IPS DF 6.9 (cell line): ENCODE results near the gene NEURL1B.

Experiments
- DNase-seq: peaks from one replicate; pipeline ENCODE4 v3.0.0-alpha.2; 2013; ENCODE audit warnings: low read depth, low spot score
- H3K27ac ChIP-seq: one replicate; pipeline ENCODE4 v1.5.1; 2013; ENCODE audit warnings: low read length, control low read depth
- H3K27me3 ChIP-seq: 2 replicates; pipeline ENCODE4 v1.6.1; 2013; ENCODE audit warnings: mild to moderate bottlenecking, low read length; ENCODE audit not compliant: control insufficient read depth, insufficient read depth
- H3K36me3 ChIP-seq: 2 replicates; pipeline ENCODE4 v1.6.1; 2013; ENCODE audit warnings: low read length; ENCODE audit not compliant: control insufficient read depth, insufficient read depth
- H3K4me1 ChIP-seq: 2 replicates; pipeline ENCODE4 v1.6.1; 2013; ENCODE audit warnings: low read length; ENCODE audit not compliant: control insufficient read depth, insufficient read depth
- H3K4me3 ChIP-seq: 2 replicates; pipeline ENCODE4 v1.5.1; 2013; ENCODE audit warnings: mild to moderate bottlenecking, low read length
- H3K9me3 ChIP-seq: 2 replicates; pipeline ENCODE4 v1.6.1; 2013; ENCODE audit warnings: low read length, inconsistent platforms; ENCODE audit not compliant: control insufficient read depth, insufficient read depth
- WGBS: extraction: QIAGEN DNeasy Blood & Tissue Kit; methylation state at CpG from one replicate; pipeline ENCODE4 v1.1.7; 2013; ENCODE audit warnings: mixed read lengths, missing lambda C conversion rate; ENCODE audit not compliant: insufficient read length, insufficient coverage; 5-methylcytosine and 5-hydroxymethylcytosine counted together

NEURL1B gene

DNA sequence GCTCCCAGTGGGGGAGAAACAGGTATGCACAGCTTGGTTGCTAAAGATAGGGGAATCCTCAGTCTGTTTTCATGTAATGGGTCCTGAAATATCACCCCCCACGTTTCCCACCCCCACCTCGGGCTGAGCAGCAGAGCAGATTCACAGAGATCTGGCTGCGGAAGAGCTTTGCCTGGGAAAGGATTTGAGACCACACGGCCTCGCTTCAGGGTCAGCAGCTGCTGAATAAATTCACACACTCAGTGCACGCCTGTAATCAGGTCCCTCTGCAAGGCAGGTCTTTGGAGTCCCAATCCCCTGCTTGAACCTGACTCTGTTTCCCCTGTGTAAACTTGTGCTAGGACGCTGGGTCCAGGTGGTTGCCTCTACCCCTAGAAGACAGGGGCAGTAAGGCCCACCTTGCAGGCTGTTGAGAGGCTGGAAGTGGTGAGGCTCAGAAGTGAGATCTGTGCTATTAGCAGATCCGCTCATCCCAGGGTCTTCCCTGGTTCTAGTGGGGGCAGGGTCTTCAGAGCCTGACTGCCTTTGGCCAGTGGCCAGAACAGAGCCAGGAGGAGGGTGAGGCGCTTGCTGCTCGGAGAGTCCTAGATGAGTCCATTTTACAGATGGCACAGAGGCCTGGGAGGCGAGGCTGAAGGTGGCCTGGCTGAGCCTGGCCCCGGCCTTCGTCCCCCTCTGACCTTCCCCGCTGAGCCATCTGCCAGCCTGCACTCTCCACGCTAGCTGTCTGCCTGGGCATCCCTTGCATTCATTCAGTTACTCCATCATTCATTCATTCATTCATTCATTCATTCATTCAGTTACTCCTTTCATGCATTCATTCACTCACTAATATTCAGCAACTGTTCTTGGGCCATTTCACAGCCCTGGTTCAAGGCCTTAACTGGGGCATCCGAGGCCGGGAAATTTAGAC, 16.7 kb upstream of the NEURL1B start:
- Histone ChIP-seq H3K27me3 (no peaks in the 10 kb centered on the region), H3K9me3 (no peaks in the 10 kb centered on the region), H3K4me1 (no peaks in the 10 kb centered on the region), H3K27ac (no peak overlapping the region), H3K4me3 (no peak overlapping the region), H3K36me3 (no peaks in the 10 kb centered on the region)
- no CpG with 5 or more reads among the region's 17 CpGs for WGBS
- DNase-seq = no peak

DNA sequence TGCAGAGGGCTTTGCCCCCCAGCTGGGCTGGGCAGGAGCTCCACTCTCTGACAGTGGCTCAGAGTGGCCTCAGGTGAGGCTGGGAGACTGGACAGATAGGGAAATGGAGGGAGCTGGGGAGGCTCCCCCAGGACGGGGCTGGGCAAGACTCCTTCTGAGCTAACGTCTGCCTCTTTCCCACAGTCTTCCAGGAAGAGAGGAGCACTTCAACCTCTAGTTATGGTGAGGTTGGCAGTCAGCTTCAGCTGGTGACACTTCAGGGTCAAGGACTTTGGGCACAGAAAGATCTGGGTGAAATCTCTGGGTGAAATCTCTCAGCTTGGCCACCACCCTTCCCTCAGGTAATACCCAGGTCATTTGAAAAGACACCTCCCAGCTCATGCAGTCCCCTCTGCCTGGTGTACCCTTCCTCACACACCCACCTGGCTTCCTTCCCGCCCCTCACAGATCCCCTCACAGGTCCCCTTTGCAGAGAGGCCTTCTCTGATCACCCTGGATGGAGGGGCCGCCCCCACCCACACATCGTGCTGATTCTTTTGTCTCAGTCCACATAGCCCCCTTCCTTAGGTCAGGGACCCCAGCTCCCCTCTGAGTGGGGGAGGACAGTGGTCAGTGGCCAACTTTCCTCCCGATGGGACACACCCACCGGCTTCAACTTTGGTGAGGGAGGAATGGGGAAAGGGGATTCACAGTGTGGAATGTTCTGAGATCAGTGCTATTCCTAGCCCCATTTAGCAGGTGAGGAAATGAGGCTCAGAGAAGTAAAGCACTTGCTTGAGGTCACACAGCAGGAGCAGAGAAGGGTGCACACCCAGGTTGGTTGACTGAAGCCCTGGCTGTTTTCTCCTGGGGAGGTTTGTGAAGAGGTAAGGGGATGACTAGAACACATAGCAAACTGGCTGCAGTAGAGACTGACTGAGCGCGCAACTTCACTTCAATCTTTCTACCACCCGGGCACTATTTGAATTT, 15.8 kb upstream of the NEURL1B start:
- H3K27me3 ChIP-seq = no peaks in the 10 kb centered on the region
- H3K9me3 ChIP-seq = no peaks in the 10 kb centered on the region
- no peak overlapping the region for H3K4me3 ChIP-seq
- no peaks in the 10 kb centered on the region for H3K4me1 ChIP-seq
- WGBS = no CpG with 5 or more reads among the region's 10 CpGs
- H3K27ac ChIP-seq = no peak overlapping the region
- no peaks in the 10 kb centered on the region for H3K36me3 ChIP-seq
- no peak for DNase-seq

DNA sequence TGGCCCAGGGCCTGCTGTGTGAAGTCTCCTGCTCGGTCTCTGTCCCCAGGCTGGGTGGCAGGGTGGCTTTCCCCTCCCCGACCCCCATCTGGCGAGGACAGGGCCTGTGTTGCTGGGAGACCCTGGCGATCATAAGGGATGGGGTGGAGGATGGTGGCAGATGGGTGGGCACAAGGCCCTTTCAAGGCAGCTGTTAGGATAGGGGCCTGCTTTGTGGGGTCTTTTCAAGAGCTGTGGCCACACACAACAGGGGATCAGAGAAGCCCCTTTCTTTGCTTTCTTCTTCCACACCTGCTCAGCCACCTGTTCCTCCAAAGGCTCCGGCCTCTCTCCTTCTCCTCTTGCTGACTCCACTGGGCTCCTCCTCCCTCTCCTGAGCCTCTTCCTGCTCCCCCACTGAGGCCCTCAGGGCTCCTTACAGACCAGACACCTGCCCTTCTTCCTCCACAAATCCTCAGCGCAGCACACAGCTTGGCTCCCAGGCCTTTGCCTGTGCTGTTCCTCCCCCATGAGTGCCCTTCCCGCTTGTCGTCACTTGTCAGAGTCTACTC, 15.0 kb upstream of the NEURL1B start:
- H3K4me1 ChIP-seq = no peaks in the 10 kb centered on the region
- H3K4me3 ChIP-seq = no peak overlapping the region
- H3K36me3 ChIP-seq = no peaks in the 10 kb centered on the region
- no peaks in the 10 kb centered on the region for H3K27me3 ChIP-seq
- no peak for DNase-seq
- no peak overlapping the region for H3K27ac ChIP-seq
- no peaks in the 10 kb centered on the region for H3K9me3 ChIP-seq
- WGBS = no CpG with 5 or more reads among the region's 8 CpGs

DNA sequence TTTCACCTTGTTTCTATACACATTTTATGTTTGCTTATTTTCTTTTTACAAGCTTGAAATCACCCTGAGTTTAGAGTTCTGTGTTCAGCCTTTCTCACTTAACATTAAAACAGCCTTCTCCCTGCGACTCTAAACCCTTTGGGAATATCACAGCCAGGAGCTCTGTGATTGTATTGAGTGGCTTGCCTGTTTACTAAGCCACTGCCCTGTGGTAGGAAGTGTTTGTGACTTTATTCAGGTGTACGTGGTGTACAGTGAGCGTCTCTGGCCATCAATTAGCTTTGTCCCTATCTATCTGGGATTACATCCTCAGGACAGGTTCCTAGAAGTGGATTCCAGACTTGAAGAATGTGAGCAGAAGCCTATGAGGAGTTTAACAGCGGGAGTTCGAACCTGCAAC, 11.0 kb upstream of the NEURL1B start:
- Histone ChIP-seq H3K27me3 (no peaks in the 10 kb centered on the region), H3K9me3 (no peaks in the 10 kb centered on the region), H3K4me1 (no peaks in the 10 kb centered on the region), H3K4me3 (no peak overlapping the region), H3K36me3 (no peaks in the 10 kb centered on the region), H3K27ac (no peak overlapping the region)
- WGBS = no CpG with 5 or more reads among the region's 5 CpGs
- no peak for DNase-seq

DNA sequence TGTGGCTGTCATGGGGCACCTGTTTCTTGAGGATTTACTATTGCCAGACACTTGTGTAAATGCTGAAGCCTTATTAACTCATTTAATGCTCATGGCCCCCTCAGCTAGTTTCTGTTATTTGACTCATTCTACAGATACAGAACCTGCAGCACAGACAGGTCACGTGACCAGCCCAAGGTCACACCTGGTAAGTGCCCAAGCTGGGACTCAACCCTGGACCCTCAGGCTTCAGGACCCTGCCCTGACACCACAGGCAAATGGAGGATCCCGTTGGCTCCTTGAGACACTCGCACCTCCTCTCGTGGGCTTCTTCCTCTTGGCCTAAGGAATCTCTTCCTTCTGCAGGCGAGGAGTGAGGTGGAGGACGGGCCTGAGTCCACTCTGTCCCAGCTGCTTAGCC, 10.6 kb upstream of the NEURL1B start:
- no peak overlapping the region for H3K27ac ChIP-seq
- H3K27me3 ChIP-seq = no peaks in the 10 kb centered on the region
- no peak overlapping the region for H3K4me3 ChIP-seq
- no peaks in the 10 kb centered on the region for H3K4me1 ChIP-seq
- no peaks in the 10 kb centered on the region for H3K9me3 ChIP-seq
- no peaks in the 10 kb centered on the region for H3K36me3 ChIP-seq
- WGBS = no CpG with 5 or more reads among the region's 6 CpGs
- DNase-seq = no peak

DNA sequence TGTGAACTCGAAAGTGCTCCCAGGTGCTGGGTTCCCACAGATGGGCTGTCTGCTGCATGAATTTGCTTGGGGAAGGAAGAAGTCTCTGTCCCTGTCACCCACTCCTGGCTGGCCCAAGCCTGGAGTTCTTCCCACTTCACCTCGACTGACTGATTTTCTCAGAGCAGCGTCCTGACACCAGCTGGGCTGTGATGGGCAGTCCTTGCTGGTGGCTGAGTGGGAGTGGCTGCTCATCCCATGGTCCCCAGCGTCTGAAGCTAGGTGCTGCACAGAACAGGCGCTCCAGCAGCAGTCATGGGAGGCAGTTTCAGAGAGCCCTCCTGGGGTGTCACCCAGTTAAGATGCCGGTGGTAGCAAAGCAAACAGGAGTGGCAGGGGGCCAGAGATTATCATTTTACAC, 10.1 kb upstream of the NEURL1B start:
- Histone ChIP-seq H3K36me3 (no peaks in the 10 kb centered on the region), H3K4me3 (no peak overlapping the region), H3K4me1 (no peaks in the 10 kb centered on the region), H3K27ac (no peak overlapping the region), H3K27me3 (no peaks in the 10 kb centered on the region), H3K9me3 (no peaks in the 10 kb centered on the region)
- DNase-seq = no peak
- no CpG with 5 or more reads among the region's 6 CpGs for WGBS

DNA sequence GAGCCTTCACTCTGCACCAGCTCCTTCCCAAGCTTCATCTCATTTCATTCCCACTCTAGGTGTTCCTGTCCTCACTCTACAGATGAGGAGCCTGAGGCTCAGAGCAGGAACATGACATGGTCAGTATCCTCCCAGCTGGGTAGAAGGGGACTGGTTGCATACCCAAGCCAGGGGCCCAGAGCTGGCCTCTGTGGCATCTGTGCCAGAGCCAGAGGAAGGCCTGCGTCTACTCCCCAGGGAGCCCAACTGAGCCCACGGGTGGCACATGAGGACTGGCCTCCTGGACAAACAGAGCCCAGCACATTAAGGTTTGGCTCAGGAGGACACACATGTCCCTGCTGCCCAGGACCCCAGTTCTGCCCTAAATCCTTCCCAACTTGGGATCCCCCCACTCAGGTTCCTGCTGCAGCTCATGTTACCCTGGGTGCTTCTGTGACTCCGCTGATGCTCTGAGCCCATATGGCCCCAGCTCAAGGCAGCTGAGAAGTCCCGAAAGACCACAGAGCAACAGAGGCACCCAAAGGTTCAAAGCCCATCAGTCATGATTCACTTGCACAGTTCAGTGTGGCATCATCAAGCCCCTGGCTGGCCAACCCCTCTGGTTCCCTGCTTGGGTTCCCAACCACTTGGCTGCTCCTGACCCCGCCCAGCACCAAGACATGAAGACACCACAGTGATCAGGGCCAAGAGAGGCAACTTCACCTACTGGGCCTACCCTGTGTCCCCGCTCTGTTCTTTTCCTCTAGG, 8.5 kb upstream of the NEURL1B start:
- no peaks in the 10 kb centered on the region for H3K9me3 ChIP-seq
- H3K27ac ChIP-seq = no peak overlapping the region
- no peak overlapping the region for H3K4me3 ChIP-seq
- no peaks in the 10 kb centered on the region; the same call in 1 of the 2 replicates for H3K4me1 ChIP-seq
- WGBS = no CpG with 5 or more reads among the region's 6 CpGs
- no peak for DNase-seq
- H3K27me3 ChIP-seq = no peaks in the 10 kb centered on the region
- no peaks in the 10 kb centered on the region for H3K36me3 ChIP-seq

DNA sequence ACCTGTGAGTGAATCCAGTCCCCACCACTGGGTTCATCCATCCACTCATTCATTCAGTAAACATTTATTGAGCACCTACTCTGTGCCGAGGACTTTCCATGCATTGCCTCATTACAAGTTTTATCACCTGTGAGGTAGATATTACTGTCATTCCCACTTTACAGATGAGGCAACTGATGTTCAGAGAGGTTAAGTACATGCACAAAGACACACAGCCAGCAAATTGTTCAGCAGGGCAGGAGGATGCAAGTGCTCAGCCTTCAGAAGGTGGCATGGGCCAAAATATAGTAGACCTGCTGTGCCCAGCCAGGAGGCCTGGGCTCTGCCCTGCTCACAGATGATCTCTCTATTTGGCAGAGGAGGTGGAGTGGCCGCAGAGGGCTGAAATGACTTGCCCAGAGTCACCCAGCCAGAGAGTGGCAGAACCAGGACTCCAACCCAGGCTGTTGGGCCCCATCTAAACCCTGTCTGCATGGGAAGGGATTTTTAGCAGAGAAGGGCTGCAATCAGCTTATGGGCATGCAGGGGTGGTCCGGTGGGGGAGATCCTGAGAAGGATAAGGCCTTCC, 7.6 kb upstream of the NEURL1B start:
- no CpG with 5 or more reads among the region's 3 CpGs for WGBS
- Histone ChIP-seq H3K4me1 (no peaks in the 10 kb centered on the region; the same call in 1 of the 2 replicates), H3K27ac (no peak overlapping the region), H3K27me3 (no peaks in the 10 kb centered on the region), H3K36me3 (no peaks in the 10 kb centered on the region), H3K4me3 (no peak overlapping the region), H3K9me3 (no peaks in the 10 kb centered on the region)
- DNase-seq = no peak

DNA sequence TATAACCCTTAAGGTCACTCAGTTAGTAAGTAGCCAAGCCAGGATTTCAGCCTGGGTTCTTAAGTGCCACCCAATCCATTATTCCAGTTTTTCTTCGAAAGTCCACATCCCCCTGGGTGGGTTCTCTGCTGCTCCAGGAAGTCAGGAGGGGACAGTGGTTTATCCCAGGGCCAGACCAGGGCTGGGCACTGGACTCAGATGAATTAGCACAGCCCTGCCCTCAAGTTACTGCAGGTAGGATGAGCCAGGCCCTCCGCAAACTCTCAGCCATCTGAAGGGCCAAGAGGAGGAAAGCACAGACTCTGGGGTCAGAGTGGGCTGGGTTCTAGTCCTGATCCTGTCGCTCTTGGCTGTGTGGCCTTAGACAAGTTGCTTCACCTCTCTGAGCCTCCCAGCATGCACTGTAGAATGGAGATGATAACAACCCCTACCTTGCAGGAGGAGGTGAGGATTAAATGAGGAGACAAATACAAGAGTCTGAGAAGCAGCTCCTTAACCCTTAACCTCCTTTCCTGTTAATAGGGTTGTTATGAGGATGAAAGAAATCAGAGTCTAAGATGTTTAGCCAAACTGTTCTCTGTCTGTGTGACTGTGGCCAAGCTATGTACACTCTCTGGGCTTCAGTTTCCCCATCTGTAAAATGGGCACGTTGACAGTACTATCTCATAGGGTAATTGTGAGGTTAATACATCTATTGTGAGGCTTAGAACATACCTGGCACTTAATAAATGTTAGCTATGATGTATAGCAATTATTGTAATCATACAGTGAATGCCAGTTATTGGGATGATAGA, 6.8 kb upstream of the NEURL1B start:
- Histone ChIP-seq H3K4me1 (no peaks in the 10 kb centered on the region; the same call in 1 of the 2 replicates), H3K27me3 (no peaks in the 10 kb centered on the region), H3K9me3 (no peaks in the 10 kb centered on the region), H3K36me3 (no peaks in the 10 kb centered on the region), H3K4me3 (no peak overlapping the region), H3K27ac (no peak overlapping the region)
- DNase-seq = no peak
- no CpG with 5 or more reads among the region's 4 CpGs for WGBS
